HEK293 (cell line): Measurements from ENCODE around the gene OR8A1.

Experiments
- CTCF ChIA-PET: fragments of 350-600 bp; formaldehyde crosslinking; extraction: SDS; loops from one replicate; lab custom pipeline; 2021; ENCODE audit warnings: antibody characterized with exemption; lab: Yijun Ruan, JAX
- POLR2A ChIA-PET: fragments of 300-600 bp; formaldehyde crosslinking; extraction: SDS; loops from one replicate; lab custom pipeline; 2020; ENCODE audit warnings: antibody characterized with exemption, inconsistent platforms; lab: Yijun Ruan, JAX
- H3K27ac ChIP-seq: fragments of 200-500 bp; sonication (Bioruptor generic); 2 replicates; pipeline ENCODE4 v1.5.1; 2014; ENCODE audit warnings: low read depth, low read length, control low read depth, inconsistent platforms; ENCODE audit errors: extremely low read depth
- H3K36me3 ChIP-seq, 2 experiments: fragments of 200-500 bp in 1 of 2; sonication (Bioruptor generic) in 1 of 2; 1 replicate in 1 of 2; 2 replicates in 1 of 2; pipeline ENCODE4 v1.5.1; 2014 to 2017; ENCODE audit warnings: inconsistent platforms in 2 of 2, low read length in 2 of 2; ENCODE audit not compliant: control insufficient read depth in 2 of 2, insufficient read depth in 1 of 2
- H3K4me1 ChIP-seq: fragments of 200-500 bp; sonication (Bioruptor generic); 2 replicates; pipeline ENCODE4 v1.5.1; 2014; ENCODE audit warnings: mild to moderate bottlenecking, low read length, inconsistent platforms; ENCODE audit not compliant: control insufficient read depth, insufficient read depth
- H3K4me3 ChIP-seq: 2 replicates; pipeline ENCODE4 v1.5.1; 2011; ENCODE audit warnings: low read depth, mild to moderate bottlenecking, control low read depth, low read length, moderate library complexity
- H3K9me3 ChIP-seq: fragments of 200-500 bp; sonication (Bioruptor generic); 2 replicates; pipeline ENCODE4 v1.5.1; 2014; ENCODE audit warnings: low read depth, low read length, inconsistent platforms; ENCODE audit not compliant: control insufficient read depth, insufficient read depth
- KLF10 ChIP-seq: fragments of 450-650 bp; IDR thresholded peaks from 2 replicates; pipeline ENCODE4 v1.5.1; 2018; ENCODE audit warnings: missing biosample characterization, mild to moderate bottlenecking, missing genetic modification characterization
- MYNN ChIP-seq: fragments of 450-650 bp; formaldehyde crosslinking; IDR thresholded peaks from 2 replicates; pipeline ENCODE4 v1.5.1; 2016; ENCODE audit warnings: missing biosample characterization, missing genetic modification characterization, borderline replicate concordance
- OVOL3 ChIP-seq: fragments of 450-650 bp; formaldehyde crosslinking; IDR thresholded peaks from 2 replicates; pipeline ENCODE4 v1.5.1; 2016; ENCODE audit warnings: missing biosample characterization, missing genetic modification characterization
- WT1 ChIP-seq: fragments of 450-650 bp; formaldehyde crosslinking; IDR thresholded peaks from 2 replicates; pipeline ENCODE4 v1.5.1; 2016; ENCODE audit warnings: missing biosample characterization, missing genetic modification characterization
- ZBTB1 ChIP-seq: fragments of 450-650 bp; formaldehyde crosslinking; IDR thresholded peaks from 2 replicates; pipeline ENCODE4 v1.5.1; 2016; ENCODE audit warnings: missing biosample characterization, missing genetic modification characterization
- ZNF112 ChIP-seq: fragments of 450-650 bp; formaldehyde crosslinking; IDR thresholded peaks from 2 replicates; pipeline ENCODE4 v1.5.0; 2017; ENCODE audit warnings: missing biosample characterization, missing genetic modification characterization
- ZNF266 ChIP-seq: fragments of 450-650 bp; formaldehyde crosslinking; IDR thresholded peaks from 2 replicates; pipeline ENCODE4 v1.5.1; 2016; ENCODE audit warnings: missing biosample characterization, missing genetic modification characterization, low read depth
- ZNF341 ChIP-seq: fragments of 450-650 bp; formaldehyde crosslinking; IDR thresholded peaks from 2 replicates; pipeline ENCODE4; 2016; ENCODE audit warnings: low read depth, missing biosample characterization, missing genetic modification characterization
- ZNF354C ChIP-seq: fragments of 450-650 bp; formaldehyde crosslinking; IDR thresholded peaks from 2 replicates; pipeline ENCODE4 v1.5.1; 2016; ENCODE audit warnings: missing biosample characterization, missing genetic modification characterization, low read depth, borderline replicate concordance
- ZNF391 ChIP-seq: fragments of 450-650 bp; formaldehyde crosslinking; IDR thresholded peaks from 2 replicates; pipeline ENCODE4 v1.5.1; 2016; ENCODE audit warnings: low read depth, missing biosample characterization, missing genetic modification characterization, borderline replicate concordance
- ZNF514 ChIP-seq: fragments of 450-650 bp; formaldehyde crosslinking; IDR thresholded peaks from 2 replicates; pipeline ENCODE4 v1.5.1; 2016; ENCODE audit warnings: missing biosample characterization, missing genetic modification characterization
- ZNF626 ChIP-seq: fragments of 450-650 bp; sonication (Bioruptor Pico); formaldehyde crosslinking; IDR thresholded peaks from 2 replicates; pipeline ENCODE4 v1.5.1; 2018; ENCODE audit warnings: missing biosample characterization, missing genetic modification characterization, inconsistent platforms
- ZNF701 ChIP-seq: fragments of 450-650 bp; formaldehyde crosslinking; IDR thresholded peaks from 2 replicates; pipeline ENCODE4 v1.5.1; 2016; ENCODE audit warnings: missing biosample characterization, missing genetic modification characterization
- TF ChIP-seq, protein P1 (sequence below): fragments of 450-650 bp; formaldehyde crosslinking; conservative IDR thresholded peaks from 2 replicates; pipeline ENCODE4 v1.5.1; 2016; ENCODE audit warnings: low read depth, missing biosample characterization, missing genetic modification characterization
- TF ChIP-seq, protein P2 (sequence below): fragments of 450-650 bp; formaldehyde crosslinking; IDR thresholded peaks from 2 replicates; pipeline ENCODE4 v1.5.1; 2016; ENCODE audit warnings: missing biosample characterization, missing genetic modification characterization
- TF ChIP-seq, protein P3 (sequence below): fragments of 450-650 bp; formaldehyde crosslinking; IDR thresholded peaks from 2 replicates; pipeline ENCODE4; 2016; ENCODE audit warnings: missing biosample characterization, missing genetic modification characterization
- TF ChIP-seq, protein P4 (sequence below): fragments of 450-650 bp; formaldehyde crosslinking; IDR thresholded peaks from 2 replicates; pipeline ENCODE4 v1.5.1; 2017; ENCODE audit warnings: missing biosample characterization, missing genetic modification characterization
- TF ChIP-seq, protein P5 (sequence below): fragments of 450-650 bp; formaldehyde crosslinking; IDR thresholded peaks from 2 replicates; pipeline ENCODE4 v1.5.1; 2017; ENCODE audit warnings: missing biosample characterization, missing genetic modification characterization
- TF ChIP-seq, protein P6 (sequence below): IDR thresholded peaks from 2 replicates; pipeline ENCODE4 v1.6.1; 2011; ENCODE audit warnings: mild to moderate bottlenecking, low read depth, low read length, borderline replicate concordance
- TF ChIP-seq, protein P7 (sequence below): fragments of 450-650 bp; formaldehyde crosslinking; IDR thresholded peaks from 2 replicates; pipeline ENCODE4 v1.5.1; 2017; ENCODE audit warnings: missing biosample characterization, missing genetic modification characterization

OR8A1 gene

DNA sequence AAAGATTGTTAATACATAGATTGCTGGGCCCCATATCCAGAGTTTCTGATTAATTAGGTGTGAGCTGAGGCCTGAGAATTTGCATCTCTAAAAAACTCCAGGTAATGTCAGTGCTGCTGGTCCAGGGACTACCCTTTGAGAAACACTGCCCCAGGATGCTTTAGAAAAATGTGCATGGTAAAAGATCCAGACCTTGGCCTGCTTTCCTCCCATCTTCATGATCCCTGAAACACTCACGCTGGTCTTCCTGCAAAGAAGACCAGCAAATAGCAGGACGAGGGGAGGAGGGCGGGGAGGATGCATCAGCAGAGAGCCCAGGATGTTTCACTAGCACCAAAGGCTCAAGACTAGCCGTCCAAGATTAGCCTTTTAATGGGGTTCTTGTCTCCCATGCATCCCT is at the start of gene OR8A1:
OR8A1 (plus strand) TSS at position 301 of the 400 bp plus-strand sequence. CDS start 123 bp downstream, outside the sequence.
- Histone ChIP-seq H3K36me3 (no peaks in the 10 kb centered on the region), H3K27ac (no peak within 1 kb of the TSS), H3K4me1 (no peaks in the 10 kb centered on the region), H3K4me3 (no peak within 1 kb of the TSS), H3K9me3 (no peaks in the 10 kb centered on the region)
- CTCF ChIA-PET: interaction anchor here (1.3 to 2.3 kb wide), 2 partner anchors 15 to 16 kb away, joined by 5 to 8 read pairs; no protein-coding TSS in a partner anchor
- POLR2A ChIA-PET: no interaction called here
- TF ChIP-seq, protein P1, sequence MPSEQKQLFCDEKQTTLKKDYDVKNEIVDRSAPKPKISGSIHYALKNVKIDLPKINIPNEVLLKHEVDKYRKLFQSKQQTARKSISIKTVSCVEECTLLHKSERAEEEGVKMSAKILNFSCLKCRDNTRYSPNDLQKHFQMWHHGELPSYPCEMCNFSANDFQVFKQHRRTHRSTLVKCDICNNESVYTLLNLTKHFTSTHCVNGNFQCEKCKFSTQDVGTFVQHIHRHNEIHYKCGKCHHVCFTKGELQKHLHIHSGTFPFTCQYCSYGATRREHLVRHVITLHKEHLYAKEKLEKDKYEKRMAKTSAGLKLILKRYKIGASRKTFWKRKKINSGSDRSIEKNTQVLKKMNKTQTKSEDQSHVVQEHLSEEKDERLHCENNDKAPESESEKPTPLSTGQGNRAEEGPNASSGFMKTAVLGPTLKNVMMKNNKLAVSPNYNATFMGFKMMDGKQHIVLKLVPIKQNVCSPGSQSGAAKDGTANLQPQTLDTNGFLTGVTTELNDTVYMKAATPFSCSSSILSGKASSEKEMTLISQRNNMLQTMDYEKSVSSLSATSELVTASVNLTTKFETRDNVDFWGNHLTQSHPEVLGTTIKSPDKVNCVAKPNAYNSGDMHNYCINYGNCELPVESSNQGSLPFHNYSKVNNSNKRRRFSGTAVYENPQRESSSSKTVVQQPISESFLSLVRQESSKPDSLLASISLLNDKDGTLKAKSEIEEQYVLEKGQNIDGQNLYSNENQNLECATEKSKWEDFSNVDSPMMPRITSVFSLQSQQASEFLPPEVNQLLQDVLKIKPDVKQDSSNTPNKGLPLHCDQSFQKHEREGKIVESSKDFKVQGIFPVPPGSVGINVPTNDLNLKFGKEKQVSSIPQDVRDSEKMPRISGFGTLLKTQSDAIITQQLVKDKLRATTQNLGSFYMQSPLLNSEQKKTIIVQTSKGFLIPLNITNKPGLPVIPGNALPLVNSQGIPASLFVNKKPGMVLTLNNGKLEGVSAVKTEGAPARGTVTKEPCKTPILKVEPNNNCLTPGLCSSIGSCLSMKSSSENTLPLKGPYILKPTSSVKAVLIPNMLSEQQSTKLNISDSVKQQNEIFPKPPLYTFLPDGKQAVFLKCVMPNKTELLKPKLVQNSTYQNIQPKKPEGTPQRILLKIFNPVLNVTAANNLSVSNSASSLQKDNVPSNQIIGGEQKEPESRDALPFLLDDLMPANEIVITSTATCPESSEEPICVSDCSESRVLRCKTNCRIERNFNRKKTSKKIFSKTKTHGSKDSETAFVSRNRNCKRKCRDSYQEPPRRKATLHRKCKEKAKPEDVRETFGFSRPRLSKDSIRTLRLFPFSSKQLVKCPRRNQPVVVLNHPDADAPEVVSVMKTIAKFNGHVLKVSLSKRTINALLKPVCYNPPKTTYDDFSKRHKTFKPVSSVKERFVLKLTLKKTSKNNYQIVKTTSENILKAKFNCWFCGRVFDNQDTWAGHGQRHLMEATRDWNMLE: no peak
- TF ChIP-seq ZNF626 (tag by site-specific recombination) (no peak), OVOL3 (no peak), ZNF514 (no peak), ZNF341 (tag by site-specific recombination) (no peak), WT1 (tag by site-specific recombination) (no peak), ZNF112 (no peak)
- TF ChIP-seq, protein P2, sequence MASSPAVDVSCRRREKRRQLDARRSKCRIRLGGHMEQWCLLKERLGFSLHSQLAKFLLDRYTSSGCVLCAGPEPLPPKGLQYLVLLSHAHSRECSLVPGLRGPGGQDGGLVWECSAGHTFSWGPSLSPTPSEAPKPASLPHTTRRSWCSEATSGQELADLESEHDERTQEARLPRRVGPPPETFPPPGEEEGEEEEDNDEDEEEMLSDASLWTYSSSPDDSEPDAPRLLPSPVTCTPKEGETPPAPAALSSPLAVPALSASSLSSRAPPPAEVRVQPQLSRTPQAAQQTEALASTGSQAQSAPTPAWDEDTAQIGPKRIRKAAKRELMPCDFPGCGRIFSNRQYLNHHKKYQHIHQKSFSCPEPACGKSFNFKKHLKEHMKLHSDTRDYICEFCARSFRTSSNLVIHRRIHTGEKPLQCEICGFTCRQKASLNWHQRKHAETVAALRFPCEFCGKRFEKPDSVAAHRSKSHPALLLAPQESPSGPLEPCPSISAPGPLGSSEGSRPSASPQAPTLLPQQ (tag by site-specific recombination): no peak
- TF ChIP-seq, protein P3, sequence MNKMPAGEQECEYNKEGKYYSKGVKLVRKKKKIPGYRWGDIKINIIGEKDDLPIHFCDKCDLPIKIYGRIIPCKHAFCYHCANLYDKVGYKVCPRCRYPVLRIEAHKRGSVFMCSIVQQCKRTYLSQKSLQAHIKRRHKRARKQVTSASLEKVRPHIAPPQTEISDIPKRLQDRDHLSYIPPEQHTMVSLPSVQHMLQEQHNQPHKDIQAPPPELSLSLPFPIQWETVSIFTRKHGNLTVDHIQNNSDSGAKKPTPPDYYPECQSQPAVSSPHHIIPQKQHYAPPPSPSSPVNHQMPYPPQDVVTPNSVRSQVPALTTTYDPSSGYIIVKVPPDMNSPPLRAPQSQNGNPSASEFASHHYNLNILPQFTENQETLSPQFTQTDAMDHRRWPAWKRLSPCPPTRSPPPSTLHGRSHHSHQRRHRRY (tag by site-specific recombination): no peak

DNA sequence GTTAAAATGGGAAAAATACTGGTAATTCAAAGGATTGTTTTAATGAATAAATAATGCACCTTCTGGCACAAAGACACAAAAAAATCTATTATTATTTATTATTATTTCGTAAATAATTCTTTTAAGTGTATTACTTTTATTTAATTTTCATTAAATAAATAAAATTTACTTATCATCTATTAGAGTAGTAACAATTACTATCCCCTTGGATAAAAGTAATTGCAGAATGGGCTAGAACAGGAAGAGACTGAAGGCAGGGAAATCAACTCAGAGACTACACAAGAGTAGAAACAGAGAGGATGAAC is 49.3 kb upstream of the OR8A1 start:
- Histone ChIP-seq H3K4me1 (no peaks in the 10 kb centered on the region), H3K27ac (no peak overlapping the region)
- CTCF ChIA-PET: no interaction called here
- no peak for TF ChIP-seq KLF10 (tag by site-specific recombination)
- TF ChIP-seq, protein P4, sequence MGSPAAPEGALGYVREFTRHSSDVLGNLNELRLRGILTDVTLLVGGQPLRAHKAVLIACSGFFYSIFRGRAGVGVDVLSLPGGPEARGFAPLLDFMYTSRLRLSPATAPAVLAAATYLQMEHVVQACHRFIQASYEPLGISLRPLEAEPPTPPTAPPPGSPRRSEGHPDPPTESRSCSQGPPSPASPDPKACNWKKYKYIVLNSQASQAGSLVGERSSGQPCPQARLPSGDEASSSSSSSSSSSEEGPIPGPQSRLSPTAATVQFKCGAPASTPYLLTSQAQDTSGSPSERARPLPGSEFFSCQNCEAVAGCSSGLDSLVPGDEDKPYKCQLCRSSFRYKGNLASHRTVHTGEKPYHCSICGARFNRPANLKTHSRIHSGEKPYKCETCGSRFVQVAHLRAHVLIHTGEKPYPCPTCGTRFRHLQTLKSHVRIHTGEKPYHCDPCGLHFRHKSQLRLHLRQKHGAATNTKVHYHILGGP (tag by site-specific recombination): no peak
- no peak for TF ChIP-seq ZNF514
- TF ChIP-seq, protein P5, sequence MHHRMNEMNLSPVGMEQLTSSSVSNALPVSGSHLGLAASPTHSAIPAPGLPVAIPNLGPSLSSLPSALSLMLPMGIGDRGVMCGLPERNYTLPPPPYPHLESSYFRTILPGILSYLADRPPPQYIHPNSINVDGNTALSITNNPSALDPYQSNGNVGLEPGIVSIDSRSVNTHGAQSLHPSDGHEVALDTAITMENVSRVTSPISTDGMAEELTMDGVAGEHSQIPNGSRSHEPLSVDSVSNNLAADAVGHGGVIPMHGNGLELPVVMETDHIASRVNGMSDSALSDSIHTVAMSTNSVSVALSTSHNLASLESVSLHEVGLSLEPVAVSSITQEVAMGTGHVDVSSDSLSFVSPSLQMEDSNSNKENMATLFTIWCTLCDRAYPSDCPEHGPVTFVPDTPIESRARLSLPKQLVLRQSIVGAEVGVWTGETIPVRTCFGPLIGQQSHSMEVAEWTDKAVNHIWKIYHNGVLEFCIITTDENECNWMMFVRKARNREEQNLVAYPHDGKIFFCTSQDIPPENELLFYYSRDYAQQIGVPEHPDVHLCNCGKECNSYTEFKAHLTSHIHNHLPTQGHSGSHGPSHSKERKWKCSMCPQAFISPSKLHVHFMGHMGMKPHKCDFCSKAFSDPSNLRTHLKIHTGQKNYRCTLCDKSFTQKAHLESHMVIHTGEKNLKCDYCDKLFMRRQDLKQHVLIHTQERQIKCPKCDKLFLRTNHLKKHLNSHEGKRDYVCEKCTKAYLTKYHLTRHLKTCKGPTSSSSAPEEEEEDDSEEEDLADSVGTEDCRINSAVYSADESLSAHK (tag by site-specific recombination): no peak
- TF ChIP-seq, protein P6, sequence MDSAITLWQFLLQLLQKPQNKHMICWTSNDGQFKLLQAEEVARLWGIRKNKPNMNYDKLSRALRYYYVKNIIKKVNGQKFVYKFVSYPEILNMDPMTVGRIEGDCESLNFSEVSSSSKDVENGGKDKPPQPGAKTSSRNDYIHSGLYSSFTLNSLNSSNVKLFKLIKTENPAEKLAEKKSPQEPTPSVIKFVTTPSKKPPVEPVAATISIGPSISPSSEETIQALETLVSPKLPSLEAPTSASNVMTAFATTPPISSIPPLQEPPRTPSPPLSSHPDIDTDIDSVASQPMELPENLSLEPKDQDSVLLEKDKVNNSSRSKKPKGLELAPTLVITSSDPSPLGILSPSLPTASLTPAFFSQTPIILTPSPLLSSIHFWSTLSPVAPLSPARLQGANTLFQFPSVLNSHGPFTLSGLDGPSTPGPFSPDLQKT: no peak
- TF ChIP-seq MYNN (tag by site-specific recombination): no peak
- TF ChIP-seq ZNF701 (tag by site-specific recombination): no peak
- no peak for TF ChIP-seq ZBTB1 (tag by site-specific recombination)
- TF ChIP-seq, protein P7, sequence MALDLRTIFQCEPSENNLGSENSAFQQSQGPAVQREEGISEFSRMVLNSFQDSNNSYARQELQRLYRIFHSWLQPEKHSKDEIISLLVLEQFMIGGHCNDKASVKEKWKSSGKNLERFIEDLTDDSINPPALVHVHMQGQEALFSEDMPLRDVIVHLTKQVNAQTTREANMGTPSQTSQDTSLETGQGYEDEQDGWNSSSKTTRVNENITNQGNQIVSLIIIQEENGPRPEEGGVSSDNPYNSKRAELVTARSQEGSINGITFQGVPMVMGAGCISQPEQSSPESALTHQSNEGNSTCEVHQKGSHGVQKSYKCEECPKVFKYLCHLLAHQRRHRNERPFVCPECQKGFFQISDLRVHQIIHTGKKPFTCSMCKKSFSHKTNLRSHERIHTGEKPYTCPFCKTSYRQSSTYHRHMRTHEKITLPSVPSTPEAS (tag by site-specific recombination): no peak
- TF ChIP-seq ZNF391 (tag by site-specific recombination): no peak
- TF ChIP-seq ZNF266 (tag by site-specific recombination): no peak
- TF ChIP-seq ZNF354C (tag by site-specific recombination): no peak

More for the DNA sequence above, 49.3 kb upstream of the OR8A1 start:
- no peak overlapping the region for H3K4me3 ChIP-seq
- POLR2A ChIA-PET: no interaction called here
- H3K9me3 ChIP-seq: no peaks in the 10 kb centered on the region
- H3K36me3 ChIP-seq: no peaks in the 10 kb centered on the region
